GM10266 (cell line): ENCODE data around the gene INKA2.

ENCODE experiments used
- DNase-seq: peaks from one replicate; pipeline ENCODE4 v3.0.0; 2012; ENCODE audit errors: extremely low spot score
- TF ChIP-seq, protein P1 (sequence below): IDR thresholded peaks from 2 replicates; pipeline ENCODE4 v1.5.1; 2012; ENCODE audit warnings: mild to moderate bottlenecking, low read depth; ENCODE audit not compliant: control insufficient read depth, insufficient read depth; ENCODE audit errors: missing control alignments

Gene INKA2

DNA sequence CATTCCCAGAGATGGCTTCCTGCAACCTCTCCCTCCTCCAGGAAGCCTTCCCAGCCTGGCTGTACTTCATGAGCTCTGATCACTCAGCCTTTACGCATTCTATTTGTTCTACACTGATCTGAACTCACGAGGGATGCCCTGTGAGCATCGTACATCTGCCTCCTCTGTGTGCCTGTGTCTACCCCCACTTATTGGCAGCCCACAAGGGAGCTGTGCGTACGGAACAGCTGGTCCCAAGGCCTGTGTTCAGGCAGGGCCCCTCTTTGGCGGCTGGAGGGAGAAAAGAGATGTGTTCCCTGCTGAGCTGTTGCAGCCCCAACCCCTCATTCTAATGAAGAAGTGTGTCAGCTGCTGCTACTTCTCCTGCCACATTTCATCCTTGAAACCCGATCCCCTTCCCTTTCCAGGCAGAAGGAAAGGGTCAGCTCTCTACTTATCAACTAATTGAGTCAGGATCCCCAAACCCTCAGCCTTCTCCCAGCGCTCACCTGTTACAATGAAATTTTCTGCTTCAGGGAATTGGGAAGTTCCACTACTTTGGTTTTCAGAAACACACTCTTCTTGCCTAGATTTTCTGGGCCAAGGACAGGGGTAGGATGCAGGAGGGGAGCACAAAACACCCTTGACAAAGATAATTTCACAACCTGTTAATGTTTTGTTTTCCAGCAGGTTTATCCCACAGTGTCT lies 3.2 kb downstream of the INKA2 start:
- TF ChIP-seq, protein P1, sequence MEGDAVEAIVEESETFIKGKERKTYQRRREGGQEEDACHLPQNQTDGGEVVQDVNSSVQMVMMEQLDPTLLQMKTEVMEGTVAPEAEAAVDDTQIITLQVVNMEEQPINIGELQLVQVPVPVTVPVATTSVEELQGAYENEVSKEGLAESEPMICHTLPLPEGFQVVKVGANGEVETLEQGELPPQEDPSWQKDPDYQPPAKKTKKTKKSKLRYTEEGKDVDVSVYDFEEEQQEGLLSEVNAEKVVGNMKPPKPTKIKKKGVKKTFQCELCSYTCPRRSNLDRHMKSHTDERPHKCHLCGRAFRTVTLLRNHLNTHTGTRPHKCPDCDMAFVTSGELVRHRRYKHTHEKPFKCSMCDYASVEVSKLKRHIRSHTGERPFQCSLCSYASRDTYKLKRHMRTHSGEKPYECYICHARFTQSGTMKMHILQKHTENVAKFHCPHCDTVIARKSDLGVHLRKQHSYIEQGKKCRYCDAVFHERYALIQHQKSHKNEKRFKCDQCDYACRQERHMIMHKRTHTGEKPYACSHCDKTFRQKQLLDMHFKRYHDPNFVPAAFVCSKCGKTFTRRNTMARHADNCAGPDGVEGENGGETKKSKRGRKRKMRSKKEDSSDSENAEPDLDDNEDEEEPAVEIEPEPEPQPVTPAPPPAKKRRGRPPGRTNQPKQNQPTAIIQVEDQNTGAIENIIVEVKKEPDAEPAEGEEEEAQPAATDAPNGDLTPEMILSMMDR, result no peak
- no peak for DNase-seq

GRCh38 chr1:111735321-111735720 lies 3.9 kb downstream of the INKA2 start:
- TF ChIP-seq, protein P1, result no peak
- DNase-seq, result no peak

GRCh38 chr1:111734856-111735255 lies 4.3 kb downstream of the INKA2 start:
- TF ChIP-seq, protein P1, result no peak
- no peak for DNase-seq

DNA sequence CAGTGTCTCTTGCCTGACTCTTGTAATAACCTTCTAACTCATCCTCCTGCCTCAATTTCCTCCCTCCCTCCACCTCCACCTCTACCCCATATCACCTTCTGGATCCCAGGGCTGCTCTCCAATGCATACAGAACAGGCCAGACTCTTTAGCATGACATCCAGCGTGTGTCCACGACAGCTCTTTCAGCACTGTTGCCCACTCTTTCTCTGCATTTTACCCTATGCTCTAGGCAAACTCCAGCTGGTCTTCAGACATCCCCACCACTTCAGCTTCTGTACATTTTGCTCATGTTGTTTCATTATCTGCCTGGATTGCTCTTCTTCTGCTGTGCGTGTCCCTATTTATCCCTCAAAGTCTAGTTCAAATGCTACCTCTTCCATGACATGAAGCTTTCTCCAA lies 4.8 kb downstream of the INKA2 start:
- TF ChIP-seq, protein P1, result no peak
- DNase-seq, result no peak

DNA sequence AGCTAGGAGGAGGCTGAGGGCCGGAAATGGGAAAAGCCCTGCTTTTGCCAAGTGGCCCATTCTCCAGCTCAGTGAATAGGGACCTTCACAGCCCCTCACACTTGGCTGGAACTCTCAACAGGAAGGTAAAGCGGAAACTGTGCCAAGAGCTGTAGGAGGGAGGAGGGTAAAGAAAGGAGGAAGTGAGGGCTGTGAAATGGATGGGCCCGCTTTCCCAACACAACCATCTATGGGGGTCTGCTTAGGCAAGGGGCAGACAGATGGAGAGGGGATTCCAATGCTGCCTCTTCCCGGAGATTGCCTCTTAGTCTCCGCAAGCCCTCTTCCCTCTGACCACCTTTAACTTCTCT lies 5.2 kb downstream of the INKA2 start:
- no peak for DNase-seq
- TF ChIP-seq, protein P1, result no peak

GRCh38 chr1:111733183-111733991 lies 5.8 kb downstream of the INKA2 start:
- TF ChIP-seq, protein P1, result no peak
- DNase-seq, result no peak

DNA sequence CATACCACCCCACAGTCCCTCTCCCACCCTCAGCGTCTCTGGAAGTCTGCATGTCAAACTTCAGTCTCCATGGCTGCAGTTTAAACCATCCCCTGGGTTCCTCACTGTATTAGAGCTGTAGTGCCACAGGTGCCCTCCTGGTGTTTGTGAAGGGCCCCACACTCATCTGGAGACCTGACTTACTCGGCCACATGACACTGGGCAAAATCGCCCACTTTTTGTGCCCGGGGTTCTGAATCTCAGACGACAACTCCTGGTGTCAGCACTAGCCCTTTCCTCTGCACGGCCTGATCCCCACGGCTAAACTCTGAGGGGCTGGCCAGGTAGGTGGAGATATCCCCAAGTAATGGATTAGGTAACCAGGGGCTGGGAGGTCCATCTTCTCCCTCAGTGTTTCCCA lies 6.5 kb downstream of the INKA2 start:
- no peak for DNase-seq
- TF ChIP-seq, protein P1, result no peak
